Uterus (tissue), 4 donors: Measurements from ENCODE around the gene ASIC4. TPM values are rescaled to one million over a fixed set of nuclear protein-coding genes. Genes with fewer than 3 reads are reported as not detected.

ENCODE experiments used
- DNase-seq, 2 donors: peaks; one replicate each; pipeline ENCODE4 v3.0.0-alpha.2; 2019 to 2020
- H3K27ac ChIP-seq, 2 donors: fragments of 200-600 bp; sonication (generic); 1 replicate in 1 of 2; 2 replicates in 1 of 2; pipeline ENCODE4 v1.5.1; 2016 to 2018
- H3K27me3 ChIP-seq, 2 donors: fragments of 200-600 bp; sonication (generic); one replicate each; pipeline ENCODE4 v1.5.1; 2018 to 2019; ENCODE audit warnings: control low read depth in 1 of 2
- H3K36me3 ChIP-seq, 2 donors: fragments of 200-600 bp; sonication (generic); one replicate each; pipeline ENCODE4 v1.5.1; 2019; ENCODE audit warnings: control low read depth in 1 of 2
- H3K4me1 ChIP-seq, 2 donors: fragments of 200-600 bp; sonication (generic); one replicate each; pipeline ENCODE4 v1.5.1; 2018 to 2019; ENCODE audit warnings: control low read depth in 1 of 2
- H3K4me3 ChIP-seq, 2 donors: fragments of 200-600 bp; sonication (generic); 1 replicate in 1 of 2; 2 replicates in 1 of 2; pipeline ENCODE4 v1.5.1; 2018 to 2019; ENCODE audit warnings: mild to moderate bottlenecking in 1 of 2
- H3K9me3 ChIP-seq, 2 donors: fragments of 200-600 bp; sonication (generic); one replicate each; pipeline ENCODE4 v1.5.1; 2019; ENCODE audit warnings: control low read depth in 1 of 2
- POLR2A ChIP-seq, 2 donors: fragments of 450-650 bp; IDR thresholded peaks; one replicate each; pipeline ENCODE4 v1.6.1; 2016; ENCODE audit warnings: antibody characterized with exemption in 2 of 2, mild to moderate bottlenecking in 1 of 2, moderate library complexity in 1 of 2
- intact Hi-C: fragments of 100-400 bp; cut with DNase I; formaldehyde crosslinking; loops from one replicate; pipeline ENCODE4 v1.15.1; 2023; ENCODE audit warnings: low total_unique reads
- total RNA-seq, 4 donors: library from RNA; depleted of rRNA in 3 of 4; stranded (reverse); fragments of >200 nt in 3 of 4; gene quantifications; one replicate each; pipeline versions ENCODE4 v1.1.0 to v1.2.4, GENCODE V29; 2014 to 2023
- TF ChIP-seq, protein P1 (sequence below), 4 experiments: fragments of 200-600 bp in 2 of 4; fragments of 450-650 bp in 2 of 4; sonication (generic) in 2 of 4; IDR thresholded peaks; one replicate each; pipeline ENCODE4 v1.5.1; 2016 to 2019; ENCODE audit warnings: antibody characterized with exemption in 4 of 4, mild to moderate bottlenecking in 2 of 4, moderate library complexity in 1 of 4
- donor health status: DM: yes; HTN: yes; CAD: no.

Gene ASIC4
- total RNA-seq, 4 donors from 2014 or later: 0.21 to 0.30 TPM; not detected in 2

DNA sequence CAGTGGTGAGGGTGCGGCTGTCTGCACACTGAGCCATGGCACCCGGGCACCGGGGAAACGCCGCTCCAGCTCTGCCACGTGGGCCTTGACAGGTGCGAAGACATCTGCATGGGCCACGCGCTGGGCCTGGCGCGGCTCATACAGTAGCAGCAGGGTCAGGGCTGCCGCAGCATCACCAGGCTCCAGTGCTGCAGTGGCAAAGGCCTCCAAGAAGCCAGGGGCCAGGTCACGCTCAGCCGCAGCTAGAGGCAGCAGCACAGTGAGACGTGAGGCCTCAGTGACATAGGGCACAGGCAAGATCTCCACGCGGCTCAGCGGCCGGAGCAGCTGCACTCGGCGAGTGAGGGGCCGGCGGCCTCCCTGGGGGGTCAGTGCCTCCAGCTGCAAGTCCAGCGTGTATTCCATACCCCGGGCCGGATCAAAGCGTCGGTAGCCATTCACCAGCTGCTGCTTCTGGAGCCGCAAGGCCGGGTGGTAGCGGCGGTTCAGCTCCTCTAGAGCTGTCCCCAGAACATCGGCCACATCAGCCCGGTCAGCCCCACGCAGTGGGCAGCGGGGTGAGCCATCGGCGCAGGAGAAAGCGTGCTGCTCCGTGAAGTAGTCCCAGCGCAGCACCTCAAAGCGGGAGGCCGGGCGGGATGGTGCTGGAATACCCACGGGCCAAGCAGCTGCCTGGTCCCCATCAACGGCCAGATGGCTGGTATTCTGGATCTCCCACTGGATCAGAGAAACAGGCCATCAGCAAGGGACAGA, 25.8 kb downstream of the ASIC4 start:
- Histone ChIP-seq H3K27me3 (no peaks in the 10 kb centered on the region), H3K36me3 (no peaks in the 10 kb centered on the region), H3K27ac (no peak overlapping the region), H3K4me3 (no peak overlapping the region), H3K4me1 (peaks cover 0 to 5% of the 10 kb centered on the region in 2 donors), H3K9me3 (no peaks in the 10 kb centered on the region)
- peak in 1 of 2 donors; percentile 19 for DNase-seq
- intact Hi-C loops: loop anchor here (2.0 kb wide), 1 partner anchor 103 kb away; no protein-coding TSS in a partner anchor
- TF ChIP-seq POLR2A (IDR thresholded peaks at IDR 0.05): no peak

DNA sequence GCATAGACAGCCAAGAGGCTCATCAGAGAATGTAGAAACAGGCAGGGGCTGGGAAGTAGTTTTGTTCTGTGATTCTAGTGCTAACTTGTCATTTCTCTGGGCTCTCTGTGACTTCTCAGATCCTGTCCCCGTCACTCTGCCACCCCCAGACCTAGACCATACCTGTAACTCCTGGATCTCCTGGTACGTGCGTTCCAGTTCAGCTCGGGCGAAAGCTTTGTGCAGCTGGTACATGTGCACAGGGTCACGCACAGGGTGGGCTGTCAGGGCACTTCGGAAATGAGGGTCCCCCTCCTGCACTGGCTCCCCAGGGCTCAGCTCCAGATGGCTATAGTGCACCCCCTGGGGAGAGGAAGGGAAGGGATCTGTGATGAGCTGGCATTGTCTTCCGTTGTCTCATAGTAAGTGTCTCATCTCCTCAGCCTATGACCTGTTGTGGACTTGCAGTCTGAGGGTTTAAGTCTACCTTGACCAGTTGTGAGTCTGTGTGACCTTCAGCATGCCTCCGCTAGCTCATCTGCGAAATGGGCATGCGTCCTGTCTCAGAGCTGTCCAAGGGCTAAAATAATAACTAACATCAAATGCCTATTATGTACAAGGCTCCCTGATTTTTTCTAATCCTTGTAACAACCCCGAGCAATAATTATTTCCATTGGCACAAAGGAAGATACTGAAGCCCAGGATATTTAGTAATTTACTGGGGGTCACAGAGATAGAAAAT, 26.7 kb downstream of the ASIC4 start:
- TF ChIP-seq POLR2A (IDR thresholded peaks at IDR 0.05): no peak
- TF ChIP-seq, protein P1, sequence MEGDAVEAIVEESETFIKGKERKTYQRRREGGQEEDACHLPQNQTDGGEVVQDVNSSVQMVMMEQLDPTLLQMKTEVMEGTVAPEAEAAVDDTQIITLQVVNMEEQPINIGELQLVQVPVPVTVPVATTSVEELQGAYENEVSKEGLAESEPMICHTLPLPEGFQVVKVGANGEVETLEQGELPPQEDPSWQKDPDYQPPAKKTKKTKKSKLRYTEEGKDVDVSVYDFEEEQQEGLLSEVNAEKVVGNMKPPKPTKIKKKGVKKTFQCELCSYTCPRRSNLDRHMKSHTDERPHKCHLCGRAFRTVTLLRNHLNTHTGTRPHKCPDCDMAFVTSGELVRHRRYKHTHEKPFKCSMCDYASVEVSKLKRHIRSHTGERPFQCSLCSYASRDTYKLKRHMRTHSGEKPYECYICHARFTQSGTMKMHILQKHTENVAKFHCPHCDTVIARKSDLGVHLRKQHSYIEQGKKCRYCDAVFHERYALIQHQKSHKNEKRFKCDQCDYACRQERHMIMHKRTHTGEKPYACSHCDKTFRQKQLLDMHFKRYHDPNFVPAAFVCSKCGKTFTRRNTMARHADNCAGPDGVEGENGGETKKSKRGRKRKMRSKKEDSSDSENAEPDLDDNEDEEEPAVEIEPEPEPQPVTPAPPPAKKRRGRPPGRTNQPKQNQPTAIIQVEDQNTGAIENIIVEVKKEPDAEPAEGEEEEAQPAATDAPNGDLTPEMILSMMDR (IDR thresholded peaks at IDR 0.05): no peak
- no peaks in the 10 kb centered on the region for H3K36me3 ChIP-seq
- no peaks in the 10 kb centered on the region for H3K27me3 ChIP-seq
- H3K4me3 ChIP-seq: no peak overlapping the region
- H3K9me3 ChIP-seq: no peaks in the 10 kb centered on the region
- peaks cover 0 to 5% of the 10 kb centered on the region in 2 donors for H3K4me1 ChIP-seq
- intact Hi-C loops: loop anchor here (2.0 kb wide), 1 partner anchor 102 kb away; no protein-coding TSS in a partner anchor
- peak in 1 of 2 donors; percentile 18 for DNase-seq
- no peak overlapping the region for H3K27ac ChIP-seq

DNA sequence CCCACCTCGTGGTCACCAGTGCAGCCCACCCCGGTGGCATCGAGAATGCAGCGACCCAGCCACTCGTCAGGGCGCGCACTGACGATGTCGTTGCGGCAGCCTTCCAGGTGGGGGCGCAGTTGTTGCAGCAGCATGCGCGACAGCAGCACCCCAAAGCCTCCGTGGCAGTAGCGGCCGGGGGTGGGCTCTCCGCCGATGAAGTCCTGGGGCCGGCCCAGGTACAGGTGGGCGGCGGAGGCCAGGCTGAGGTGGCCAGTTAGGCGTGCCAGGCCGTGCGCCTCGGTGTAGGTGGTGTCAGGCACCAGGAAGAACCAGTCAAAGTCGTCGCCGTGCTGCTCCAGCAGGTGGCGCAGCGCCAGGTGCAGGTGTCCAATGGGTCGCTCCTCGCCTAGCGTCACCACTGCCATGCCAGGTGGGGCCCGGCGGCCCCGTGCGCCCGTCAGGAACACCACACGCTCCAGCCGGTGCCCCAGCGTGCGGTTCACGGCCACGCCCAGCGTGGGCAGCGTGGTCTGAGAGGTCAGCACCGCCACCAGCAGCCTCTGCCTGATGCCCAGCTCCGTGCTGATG, 27.4 kb downstream of the ASIC4 start:
- Histone ChIP-seq H3K4me1 (peaks cover 0 to 5% of the 10 kb centered on the region in 2 donors), H3K9me3 (no peaks in the 10 kb centered on the region), H3K36me3 (no peaks in the 10 kb centered on the region), H3K4me3 (no peak overlapping the region), H3K27me3 (no peaks in the 10 kb centered on the region), H3K27ac (no peak overlapping the region)
- peak; percentile 67 to 68 for DNase-seq
- TF ChIP-seq, protein P1 (IDR thresholded peaks at IDR 0.05): peak; percentile 80 to 83 (median 81)
- TF ChIP-seq POLR2A (IDR thresholded peaks at IDR 0.05): no peak
- intact Hi-C loops: loop anchor here (2.0 kb wide), 1 partner anchor 101 kb away; no protein-coding TSS in a partner anchor

DNA sequence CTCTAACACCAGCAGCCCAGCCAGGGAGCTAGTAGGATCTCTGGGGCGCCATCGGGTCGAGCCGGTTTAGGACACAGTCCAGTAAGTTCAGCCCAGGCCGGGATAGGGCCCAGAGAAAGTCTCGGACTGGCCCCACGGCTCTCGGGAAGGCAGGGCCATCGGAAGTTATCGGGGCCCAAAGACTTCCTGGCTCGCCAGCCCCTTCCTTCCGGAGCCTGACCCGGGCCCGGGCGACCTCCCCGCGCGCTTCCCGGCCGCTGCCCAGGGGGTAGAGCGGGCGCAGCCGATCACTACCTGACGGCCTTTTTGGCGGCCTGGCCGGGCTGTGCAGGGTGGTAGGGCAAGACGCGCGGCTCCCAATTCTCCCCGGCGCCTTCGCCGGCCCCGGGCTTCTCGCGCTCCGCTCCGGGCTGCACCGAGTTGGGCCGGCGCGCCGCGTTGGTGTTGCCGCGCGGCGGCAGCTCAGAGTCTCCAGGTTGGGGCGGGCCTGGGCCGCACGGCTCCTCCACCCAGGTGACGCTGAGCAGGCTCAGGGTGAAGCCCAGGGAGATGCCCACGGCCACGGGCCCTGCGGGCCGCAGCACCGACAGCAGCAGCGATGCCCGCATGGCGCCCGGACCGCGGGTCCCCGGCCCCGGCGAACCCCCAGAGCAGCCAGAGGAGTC, 28.8 kb downstream of the ASIC4 start:
- no peaks in the 10 kb centered on the region for H3K36me3 ChIP-seq
- DNase-seq: no peak
- TF ChIP-seq, protein P1 (IDR thresholded peaks at IDR 0.05): no peak
- TF ChIP-seq POLR2A (IDR thresholded peaks at IDR 0.05): no peak
- no peaks in the 10 kb centered on the region for H3K9me3 ChIP-seq
- intact Hi-C loops: no loop called here
- no peaks in the 10 kb centered on the region for H3K27me3 ChIP-seq
- H3K27ac ChIP-seq: peak overlapping the region; percentile 83 to 90
- peaks cover 0 to 5% of the 10 kb centered on the region in 2 donors for H3K4me1 ChIP-seq
- peak overlapping the region; percentile 39 to 59 for H3K4me3 ChIP-seq

DNA sequence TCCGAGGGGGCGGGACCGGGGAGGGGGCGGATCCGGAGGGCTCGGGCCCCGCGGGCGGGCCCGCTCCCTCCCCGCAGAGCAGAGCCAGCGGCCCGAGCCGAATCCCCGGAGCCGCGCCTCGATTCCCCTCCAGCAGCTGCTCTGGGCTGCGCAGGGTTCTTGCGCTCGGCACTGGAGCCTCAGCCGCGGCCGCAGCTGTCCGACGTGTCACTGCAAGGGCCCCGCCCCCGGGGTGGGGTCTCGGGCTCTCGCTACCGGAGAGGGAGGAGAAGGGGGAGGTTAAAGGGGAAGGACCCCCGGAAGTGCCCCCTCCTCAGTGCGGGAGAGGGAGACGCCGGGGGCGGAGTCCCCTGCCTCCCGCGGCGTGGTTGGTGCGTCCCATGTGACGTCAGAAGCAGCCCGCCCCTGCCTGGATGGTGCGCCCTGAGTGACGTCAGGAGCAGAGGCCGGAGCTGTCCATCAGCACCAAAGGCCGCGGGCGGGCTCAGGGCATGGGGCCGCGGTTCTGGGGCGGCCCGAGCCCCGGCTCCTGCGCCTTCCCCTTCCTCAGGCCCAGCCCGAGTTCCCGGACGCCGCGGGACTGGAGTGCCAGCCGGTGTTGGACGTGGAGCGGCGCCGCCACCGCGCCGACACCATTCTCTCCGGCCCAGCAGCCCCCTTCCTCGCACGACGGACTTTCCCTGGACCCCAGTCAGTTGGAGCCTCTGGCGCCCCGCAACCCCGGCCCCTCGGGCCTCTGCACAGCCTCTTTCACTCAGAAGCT, 29.5 kb downstream of the ASIC4 start, which contains the start of the genes CHPF and TMEM198:
CHPF (minus strand) TSS at position 214 of the 763 bp plus-strand sequence. CDS start 271 bp downstream, outside the sequence.
TMEM198 (plus strand) TSS at position 433 of the 763 bp plus-strand sequence. CDS start 700 bp downstream, outside the sequence.
- peak within 1 kb of the TSS; percentile 39 to 59 for H3K4me3 ChIP-seq
- TF ChIP-seq, protein P1 (IDR thresholded peaks at IDR 0.05): peak in 1 of 4 experiments; percentile 7
- peak; percentile 37 to 68 for TF ChIP-seq POLR2A (IDR thresholded peaks at IDR 0.05)
- H3K27ac ChIP-seq: peak within 1 kb of the TSS; percentile 83 to 90
- H3K36me3 ChIP-seq: no peaks in the 10 kb centered on the region
- H3K9me3 ChIP-seq: no peaks in the 10 kb centered on the region
- H3K27me3 ChIP-seq: no peaks in the 10 kb centered on the region
- DNase-seq: peak; percentile 98 to 99
- intact Hi-C loops: no loop called here
- H3K4me1 ChIP-seq: peaks cover 0 to 5% of the 10 kb centered on the region in 2 donors
